Muscle of back (tissue), 13 donors: ENCODE results near the gene AJUBA. TPM values are rescaled to one million over a fixed set of nuclear protein-coding genes. Genes with fewer than 3 reads are reported as not detected.
"Not testable (repeated sequence)": the region's sequence is repeated elsewhere in the genome, so short reads cannot be mapped to it uniquely, and the experiment has no call there.

ENCODE experiments used
- DNase-seq, 3 donors: peaks; one replicate each; pipeline versions ENCODE4 v3.0.0 to v3.0.0-alpha.2; 2013
- long read RNA-seq, 9 donors: transcript quantifications; one replicate each; lab custom pipeline, GENCODE V29; 2026
- polyA plus RNA-seq, 10 donors: library from polyadenylated mRNA; unstranded; fragments of 120-200 nt; gene quantifications; one replicate each; pipeline ENCODE4 v1.2.1, GENCODE V29; 2013; ENCODE audit not compliant: insufficient read length in 10 of 10

The AJUBA gene
- 10 to 100 TPM; 27.1 to 54.6 (median 41.4) TPM for polyA plus RNA-seq
- long read RNA-seq, donor 1, full-length matches to known transcripts: 10 of 10 reads
- long read RNA-seq, donor 1, partial matches to known transcripts: 0 of 10 reads
- long read RNA-seq, donor 1, other reads (novel, unspliced or antisense): 0 of 10 reads
- long read RNA-seq, donor 2, full-length matches to known transcripts: 7 of 7 reads
- long read RNA-seq, donor 2, partial matches to known transcripts: 0 of 7 reads
- long read RNA-seq, donor 2, other reads (novel, unspliced or antisense): 0 of 7 reads
- long read RNA-seq, donor 3: 0 reads
- long read RNA-seq, donor 4, full-length matches to known transcripts: 5 of 5 reads
- long read RNA-seq, donor 4, partial matches to known transcripts: 0 of 5 reads
- long read RNA-seq, donor 4, other reads (novel, unspliced or antisense): 0 of 5 reads
- long read RNA-seq, donor 5, full-length matches to known transcripts: 2 of 2 reads
- long read RNA-seq, donor 5, partial matches to known transcripts: 0 of 2 reads
- long read RNA-seq, donor 5, other reads (novel, unspliced or antisense): 0 of 2 reads
- long read RNA-seq, donor 6, full-length matches to known transcripts: 8 of 8 reads
- long read RNA-seq, donor 6, partial matches to known transcripts: 0 of 8 reads
- long read RNA-seq, donor 6, other reads (novel, unspliced or antisense): 0 of 8 reads
- long read RNA-seq, donor 7, full-length matches to known transcripts: 5 of 5 reads
- long read RNA-seq, donor 7, partial matches to known transcripts: 0 of 5 reads
- long read RNA-seq, donor 7, other reads (novel, unspliced or antisense): 0 of 5 reads
- long read RNA-seq, donor 8, full-length matches to known transcripts: 9 of 9 reads
- long read RNA-seq, donor 8, partial matches to known transcripts: 0 of 9 reads
- long read RNA-seq, donor 8, other reads (novel, unspliced or antisense): 0 of 9 reads
- long read RNA-seq, donor 9, full-length matches to known transcripts: 1 of 1 reads
- long read RNA-seq, donor 9, partial matches to known transcripts: 0 of 1 reads
- long read RNA-seq, donor 9, other reads (novel, unspliced or antisense): 0 of 1 reads

- peak; percentile 93 to 97 (median 95) for DNase-seq
Measured at GRCh38 chr14:22982477-22983245, at the start of gene AJUBA. TSS of gene AJUBA (minus strand) at chr14:22982551. CDS start at chr14:22982266, 285 bp downstream.

- DNase-seq: no peak
Measured at GRCh38 chr14:23030936-23031335, 48.6 kb upstream of the AJUBA start.

- DNase-seq: no peak
Measured at GRCh38 chr14:23028799-23029198, 46.4 kb upstream of the AJUBA start.

- no peak for DNase-seq
Measured at GRCh38 chr14:23025151-23025814, 42.9 kb upstream of the AJUBA start.

- no peak for DNase-seq
Measured at GRCh38 chr14:23024612-23025075, 42.3 kb upstream of the AJUBA start.

GRCh38 chr14:23023795-23024152, 41.4 kb upstream of the AJUBA start:
- DNase-seq: no peak

- DNase-seq: no peak
Measured at GRCh38 chr14:23023022-23023794, 40.9 kb upstream of the AJUBA start.

GRCh38 chr14:23021889-23022442, 39.6 kb upstream of the AJUBA start:
- DNase-seq: no peak

GRCh38 chr14:23021434-23021833, 39.1 kb upstream of the AJUBA start:
- DNase-seq: peak in 1 of 3 donors; percentile 51

- DNase-seq: no peak
Measured at GRCh38 chr14:23020143-23021128, 38.1 kb upstream of the AJUBA start.

GRCh38 chr14:23018107-23018506, 35.8 kb upstream of the AJUBA start:
- DNase-seq: no peak

- DNase-seq: no peak
Measured at GRCh38 chr14:23017091-23017490, 34.7 kb upstream of the AJUBA start.

- DNase-seq: no peak
Measured at GRCh38 chr14:23015618-23016017, 33.3 kb upstream of the AJUBA start.

- not testable (repeated sequence) for DNase-seq
Measured at GRCh38 chr14:23013749-23014054, 31.4 kb upstream of the AJUBA start.

GRCh38 chr14:23013054-23013748, 30.9 kb upstream of the AJUBA start:
- no peak for DNase-seq

GRCh38 chr14:23009939-23010726, 27.8 kb upstream of the AJUBA start, which contains the start of gene C14orf93:
TSS of gene C14orf93 (minus strand) at chr14:23010143. CDS start at chr14:22999023, 11,120 bp downstream.
- DNase-seq: peak; percentile 69 to 93 (median 87)

- no peak for DNase-seq
Measured at GRCh38 chr14:23009483-23009938, 27.2 kb upstream of the AJUBA start.
